Endodermal cell (in vitro differentiated cells): Measurements from ENCODE around the gene LARP4B. TPM values are rescaled to one million over a fixed set of nuclear protein-coding genes. Genes with fewer than 3 reads are reported as not detected.

Source experiments
- DNase-seq: peaks from one replicate; pipeline ENCODE4 v3.0.0-alpha.2; 2017
- H3K27ac ChIP-seq: 2 replicates; pipeline ENCODE4 v1.5.1; 2013; ENCODE audit warnings: mild to moderate bottlenecking, low read depth, low read length, moderate library complexity
- H3K27me3 ChIP-seq: 2 replicates; pipeline ENCODE4 v1.6.1; 2013; ENCODE audit warnings: mild to moderate bottlenecking, low read length, moderate library complexity; ENCODE audit not compliant: insufficient read depth, control insufficient read depth, poor library complexity, severe bottlenecking
- H3K36me3 ChIP-seq: 2 replicates; pipeline ENCODE4 v1.7.0; 2013; ENCODE audit warnings: mild to moderate bottlenecking, low read length, moderate library complexity; ENCODE audit not compliant: control insufficient read depth, insufficient read depth
- H3K4me1 ChIP-seq: one replicate; pipeline ENCODE4 v1.7.0; 2013; ENCODE audit warnings: low read length; ENCODE audit not compliant: control insufficient read depth, insufficient read depth
- H3K4me3 ChIP-seq: 2 replicates; pipeline ENCODE4 v1.5.1; 2013; ENCODE audit warnings: mild to moderate bottlenecking, low read length, moderate library complexity
- H3K9ac ChIP-seq: 2 replicates; pipeline ENCODE4 v1.6.1; 2013; ENCODE audit warnings: mild to moderate bottlenecking, low read length, moderate library complexity; ENCODE audit not compliant: poor library complexity, severe bottlenecking; ENCODE audit errors: extremely low read depth
- H3K9me3 ChIP-seq: 2 replicates; pipeline ENCODE4 v1.6.1; 2013; ENCODE audit warnings: mild to moderate bottlenecking, low read length, moderate library complexity; ENCODE audit not compliant: control insufficient read depth
- H3K27ac Mint-ChIP-seq: 2 replicates; pipeline ENCODE4 v1.8.0; 2020; ENCODE audit warnings: mixed read lengths
- H3K27me3 Mint-ChIP-seq: 2 replicates; pipeline ENCODE4 v1.8.0; 2021; ENCODE audit warnings: mild to moderate bottlenecking, mixed read lengths; ENCODE audit not compliant: insufficient read depth
- H3K36me3 Mint-ChIP-seq: 2 replicates; pipeline ENCODE4 v1.8.0; 2020; ENCODE audit warnings: low read depth, mixed read lengths
- H3K4me1 Mint-ChIP-seq: 2 replicates; pipeline ENCODE4 v1.8.0; 2020; ENCODE audit warnings: mixed read lengths
- H3K4me3 Mint-ChIP-seq: 2 replicates; pipeline ENCODE4 v1.8.0; 2020; ENCODE audit warnings: mild to moderate bottlenecking, moderate library complexity, mixed read lengths
- H3K9me3 Mint-ChIP-seq: 2 replicates; pipeline ENCODE4 v1.8.0; 2020; ENCODE audit warnings: mild to moderate bottlenecking, mixed read lengths
- CTCF ChIP-seq: fragments of 200-600 bp; sonication (generic); conservative IDR thresholded peaks from 2 replicates; pipeline ENCODE4 v1.5.0; 2021; ENCODE audit warnings: antibody characterized with exemption, mild to moderate bottlenecking
- WGBS, 2 experiments: methylation state at CpG; one replicate each; pipeline versions ENCODE4 v1.1.5 to v1.1.7; 2013; ENCODE audit warnings: missing lambda C conversion rate in 2 of 2, mixed read lengths in 1 of 2; ENCODE audit not compliant: insufficient coverage in 1 of 2, insufficient read length in 1 of 2; 5-methylcytosine and 5-hydroxymethylcytosine counted together
- total RNA-seq, 2 donors: library from RNA; stranded (reverse); fragmentation: NEBNext Ultra II Directional in 1 of 2; extraction: Animal tissue kit (Norgen Biotek cat#: 25700) in 1 of 2; gene quantifications; 2 replicates in 1 of 2; 3 replicates in 1 of 2; pipeline ENCODE4 v1.2.1, GENCODE V29; 2021

Gene LARP4B
- total RNA-seq, 2 donors from 2014 or later: 94.1 to 94.3 TPM

- no peaks in the 10 kb centered on the region for H3K9me3 Mint-ChIP-seq
Observed at GRCh38 chr10:776772-777171, 154.7 kb downstream of the LARP4B start.

GRCh38 chr10:775245-776075 is 156.0 kb downstream of the LARP4B start:
- H3K27me3 Mint-ChIP-seq: no peaks in the 10 kb centered on the region
- Histone ChIP-seq H3K4me1 (no peaks in the 10 kb centered on the region), H3K9ac (no peak overlapping the region), H3K27ac (no peak overlapping the region), H3K9me3 (no peaks in the 10 kb centered on the region), H3K4me3 (no peak overlapping the region), H3K36me3 (no peaks in the 10 kb centered on the region), H3K27me3 (no peaks in the 10 kb centered on the region)
- no peak for DNase-seq
- no peak for TF ChIP-seq CTCF
- WGBS, 2 experiments: 89 to 91% methylated on average over 28 to 38 of the region's 38 CpGs
- H3K4me1 Mint-ChIP-seq: no peaks in the 10 kb centered on the region
- H3K36me3 Mint-ChIP-seq: no peaks in the 10 kb centered on the region
- H3K27ac Mint-ChIP-seq: no peak overlapping the region
- peaks cover 5% of the 10 kb centered on the region for H3K9me3 Mint-ChIP-seq
- no peak overlapping the region for H3K4me3 Mint-ChIP-seq

More at GRCh38 chr10:776772-777171, 154.7 kb downstream of the LARP4B start:
- no peaks in the 10 kb centered on the region for H3K4me1 ChIP-seq
- H3K9me3 ChIP-seq: no peaks in the 10 kb centered on the region
- no peak for TF ChIP-seq CTCF
- Mint-ChIP-seq H3K27ac (no peak overlapping the region), H3K4me3 (no peak overlapping the region), H3K36me3 (no peaks in the 10 kb centered on the region), H3K4me1 (no peaks in the 10 kb centered on the region), H3K27me3 (no peaks in the 10 kb centered on the region)
- no peak for DNase-seq
- no peak overlapping the region for H3K9ac ChIP-seq
- no peak overlapping the region for H3K4me3 ChIP-seq
- H3K27ac ChIP-seq: no peak overlapping the region
- WGBS, 2 experiments: 93% methylated on average over 15 to 17 of the region's 17 CpGs
- H3K36me3 ChIP-seq: no peaks in the 10 kb centered on the region
- no peaks in the 10 kb centered on the region for H3K27me3 ChIP-seq

- no peaks in the 10 kb centered on the region for H3K4me1 Mint-ChIP-seq
- H3K9me3 Mint-ChIP-seq: peaks cover 9% of the 10 kb centered on the region
- H3K9me3 ChIP-seq: peaks cover 1% of the 10 kb centered on the region
- H3K27ac Mint-ChIP-seq: no peak overlapping the region
- no peaks in the 10 kb centered on the region for H3K36me3 Mint-ChIP-seq
- H3K9ac ChIP-seq: no peak overlapping the region
- no peaks in the 10 kb centered on the region for H3K27me3 ChIP-seq
- H3K4me3 ChIP-seq: no peak overlapping the region
- no peak for TF ChIP-seq CTCF
- H3K36me3 ChIP-seq: no peaks in the 10 kb centered on the region
- no peaks in the 10 kb centered on the region for H3K4me1 ChIP-seq
- no peaks in the 10 kb centered on the region for H3K27me3 Mint-ChIP-seq
- DNase-seq: no peak
- H3K4me3 Mint-ChIP-seq: no peak overlapping the region
- H3K27ac ChIP-seq: no peak overlapping the region
- WGBS, 2 experiments: 89 to 95% methylated on average over 18 to 23 of the region's 23 CpGs
Observed at GRCh38 chr10:774661-775244, 156.8 kb downstream of the LARP4B start.
